ENCODE data around the gene DNAAF8. TPM values are rescaled to one million over a fixed set of nuclear protein-coding genes. Genes with fewer than 3 reads are reported as not detected.

Gene DNAAF8
- 1 to 10 TPM in 1 of 7 donors, under 1 TPM in 3, not detected in 3; 0.57 to 1.2 (median 0.74) TPM for total RNA-seq
- polyA plus RNA-seq, result under 1 TPM; 0.17 to 0.35 (median 0.30) TPM
- long read RNA-seq, donor 1, result 0 reads
- long read RNA-seq, donor 2, result 0 reads

DNA sequence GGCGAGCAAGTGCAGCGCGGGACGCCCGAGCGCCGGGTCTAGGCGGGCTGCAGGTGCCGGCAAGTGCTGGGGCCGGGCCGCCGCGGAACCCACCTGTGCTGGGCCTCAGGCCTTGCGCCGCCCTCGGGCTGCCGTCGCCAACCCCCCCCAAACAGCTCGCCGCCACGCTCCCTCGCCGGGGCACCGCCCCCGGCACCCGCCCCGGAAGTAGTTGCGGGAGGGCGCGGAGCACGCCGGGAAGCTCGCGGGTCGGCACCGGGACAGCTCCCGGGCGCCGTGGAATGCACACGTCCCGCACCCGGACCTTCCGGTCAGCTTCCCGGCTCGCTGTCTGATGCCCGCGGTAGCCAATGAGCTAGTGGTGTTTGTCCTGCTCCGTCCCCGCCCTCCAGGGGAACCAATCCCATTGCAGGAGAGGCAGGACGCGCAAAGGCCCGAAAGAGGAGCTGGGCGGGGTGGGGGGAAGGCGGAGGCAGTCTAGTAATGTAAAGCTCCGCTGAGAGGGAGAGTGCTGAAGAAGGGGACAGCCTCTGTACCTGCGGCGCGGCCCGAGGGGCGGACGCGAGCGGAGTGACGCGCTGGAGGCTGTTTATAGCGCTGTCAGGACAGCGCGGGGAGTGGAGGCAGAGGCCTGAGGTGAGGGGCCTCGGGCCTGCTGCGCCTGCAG, at the start of gene DNAAF8, which contains the start of gene ANKS3:
TSS of gene DNAAF8 (plus strand) at position 475 of the 667 bp plus-strand sequence. CDS start 1,978 bp downstream, outside the sequence.
TSS of gene ANKS3 (minus strand) at position 209 of the 667 bp plus-strand sequence. CDS start 4,122 bp downstream, outside the sequence.
- H3K4me3 ChIP-seq, result peak within 1 kb of the TSS; percentile 81 to 100 (median 98)
- peak; percentile 96 for DNase-seq
- TF ChIP-seq, protein P1, sequence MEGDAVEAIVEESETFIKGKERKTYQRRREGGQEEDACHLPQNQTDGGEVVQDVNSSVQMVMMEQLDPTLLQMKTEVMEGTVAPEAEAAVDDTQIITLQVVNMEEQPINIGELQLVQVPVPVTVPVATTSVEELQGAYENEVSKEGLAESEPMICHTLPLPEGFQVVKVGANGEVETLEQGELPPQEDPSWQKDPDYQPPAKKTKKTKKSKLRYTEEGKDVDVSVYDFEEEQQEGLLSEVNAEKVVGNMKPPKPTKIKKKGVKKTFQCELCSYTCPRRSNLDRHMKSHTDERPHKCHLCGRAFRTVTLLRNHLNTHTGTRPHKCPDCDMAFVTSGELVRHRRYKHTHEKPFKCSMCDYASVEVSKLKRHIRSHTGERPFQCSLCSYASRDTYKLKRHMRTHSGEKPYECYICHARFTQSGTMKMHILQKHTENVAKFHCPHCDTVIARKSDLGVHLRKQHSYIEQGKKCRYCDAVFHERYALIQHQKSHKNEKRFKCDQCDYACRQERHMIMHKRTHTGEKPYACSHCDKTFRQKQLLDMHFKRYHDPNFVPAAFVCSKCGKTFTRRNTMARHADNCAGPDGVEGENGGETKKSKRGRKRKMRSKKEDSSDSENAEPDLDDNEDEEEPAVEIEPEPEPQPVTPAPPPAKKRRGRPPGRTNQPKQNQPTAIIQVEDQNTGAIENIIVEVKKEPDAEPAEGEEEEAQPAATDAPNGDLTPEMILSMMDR (IDR thresholded peaks at IDR 0.05 in 8 of 11, conservative IDR thresholded peaks at IDR 0.05 in 3 of 11), result no peak
- peak; percentile 79 to 90 (median 84) for TF ChIP-seq POLR2AphosphoS5 (IDR thresholded peaks at IDR 0.05)
- TF ChIP-seq POLR2A (IDR thresholded peaks at IDR 0.05), result no peak
- peak within 1 kb of the TSS; percentile 51 to 84 (median 78) for H3K27ac ChIP-seq
- H3K4me1 ChIP-seq, result peaks cover 10 to 26% (median 17%) of the 10 kb centered on the region in 6 donors
- WGBS, 5 donors, result 0 to 1% (median 1%) methylated on average over 19 to 70 of the region's 70 CpGs
- H3K27me3 ChIP-seq (replicated peaks in 1 of 7), result no peaks in the 10 kb centered on the region
- no peaks in the 10 kb centered on the region for H3K9me3 ChIP-seq
- H3K36me3 ChIP-seq, result peaks cover 0 to 23% (median 6%) of the 10 kb centered on the region in 6 donors
- intact Hi-C loops (cut with DNase I; ENCODE audit: low total_unique reads), result no loop called here

DNA sequence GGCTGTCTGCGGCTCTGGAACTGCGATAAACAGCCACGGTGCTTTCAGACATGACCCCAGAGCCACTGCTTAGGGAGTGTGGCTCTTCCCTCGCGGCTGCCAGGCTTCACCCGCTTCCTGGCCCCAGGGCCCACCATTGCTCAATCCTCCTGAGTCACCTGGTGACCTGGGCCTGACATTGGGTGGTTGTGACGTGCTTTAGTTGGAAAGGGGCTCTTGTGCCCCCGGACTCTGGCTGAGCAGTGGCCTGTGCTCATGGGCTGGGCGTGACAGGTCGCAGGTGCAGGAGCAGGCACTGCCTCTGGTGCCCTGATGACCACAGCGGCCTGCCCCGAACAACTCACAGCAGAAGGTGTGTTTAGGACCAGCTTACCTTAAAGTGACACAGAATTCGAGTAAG, 49.6 kb upstream of the DNAAF8 start:
- WGBS, 5 donors, result 77 to 93% (median 89%) methylated on average over 10 to 13 of the region's 13 CpGs
- no peak for TF ChIP-seq POLR2A (IDR thresholded peaks at IDR 0.05)
- no peak for TF ChIP-seq POLR2AphosphoS5 (IDR thresholded peaks at IDR 0.05)
- TF ChIP-seq, protein P1 (IDR thresholded peaks at IDR 0.05 in 8 of 11, conservative IDR thresholded peaks at IDR 0.05 in 3 of 11), result no peak
- peaks cover 0 to 100% (median 79%) of the 10 kb centered on the region in 6 donors for H3K36me3 ChIP-seq
- peak; percentile 70 for DNase-seq
- peaks cover 0 to 72% (median 49%) of the 10 kb centered on the region in 6 donors for H3K4me1 ChIP-seq
- intact Hi-C loops (cut with DNase I; ENCODE audit: low total_unique reads), result loop anchor here (5.0 kb wide), 1 partner anchor 67 kb away; no protein-coding TSS in a partner anchor
- peak overlapping the region in 2 of 8 donors; percentile 11 to 89 for H3K27ac ChIP-seq
- no peaks in the 10 kb centered on the region for H3K9me3 ChIP-seq
- no peaks in the 10 kb centered on the region for H3K27me3 ChIP-seq (replicated peaks in 1 of 7)
- no peak overlapping the region for H3K4me3 ChIP-seq

DNA sequence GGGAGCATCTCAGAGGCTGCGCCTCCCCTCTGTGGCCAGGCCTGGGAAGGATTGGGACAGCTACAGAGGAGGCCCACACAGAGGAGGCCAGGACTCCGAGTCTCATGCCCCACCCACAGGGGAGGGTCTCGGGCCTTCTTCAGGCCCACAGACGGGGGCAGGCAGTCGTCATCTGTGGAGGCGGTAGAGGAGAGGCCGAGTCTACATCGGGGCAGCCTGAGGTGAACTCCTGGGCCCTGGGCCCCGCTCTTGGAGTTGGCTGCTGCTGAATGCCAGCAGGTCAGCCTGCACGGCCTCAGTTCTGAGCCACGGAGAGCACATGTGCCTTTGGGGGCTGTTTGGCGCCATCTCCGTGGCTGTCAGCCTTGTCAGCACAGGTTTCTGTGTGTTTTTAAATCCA, 49.0 kb upstream of the DNAAF8 start:
- no peaks in the 10 kb centered on the region for H3K9me3 ChIP-seq
- peaks cover 0 to 73% (median 52%) of the 10 kb centered on the region in 6 donors for H3K4me1 ChIP-seq
- TF ChIP-seq POLR2AphosphoS5 (IDR thresholded peaks at IDR 0.05), result peak in 1 of 3 donors; percentile 9
- TF ChIP-seq POLR2A (IDR thresholded peaks at IDR 0.05), result no peak
- peaks cover 0 to 100% (median 81%) of the 10 kb centered on the region in 6 donors for H3K36me3 ChIP-seq
- WGBS, 5 donors, result 83 to 94% (median 92%) methylated on average over 7 to 13 of the region's 13 CpGs
- peak; percentile 73 for DNase-seq
- no peak overlapping the region for H3K4me3 ChIP-seq
- no peaks in the 10 kb centered on the region for H3K27me3 ChIP-seq (replicated peaks in 1 of 7)
- H3K27ac ChIP-seq, result no peak overlapping the region
- intact Hi-C loops (cut with DNase I; ENCODE audit: low total_unique reads), result no loop called here

DNA sequence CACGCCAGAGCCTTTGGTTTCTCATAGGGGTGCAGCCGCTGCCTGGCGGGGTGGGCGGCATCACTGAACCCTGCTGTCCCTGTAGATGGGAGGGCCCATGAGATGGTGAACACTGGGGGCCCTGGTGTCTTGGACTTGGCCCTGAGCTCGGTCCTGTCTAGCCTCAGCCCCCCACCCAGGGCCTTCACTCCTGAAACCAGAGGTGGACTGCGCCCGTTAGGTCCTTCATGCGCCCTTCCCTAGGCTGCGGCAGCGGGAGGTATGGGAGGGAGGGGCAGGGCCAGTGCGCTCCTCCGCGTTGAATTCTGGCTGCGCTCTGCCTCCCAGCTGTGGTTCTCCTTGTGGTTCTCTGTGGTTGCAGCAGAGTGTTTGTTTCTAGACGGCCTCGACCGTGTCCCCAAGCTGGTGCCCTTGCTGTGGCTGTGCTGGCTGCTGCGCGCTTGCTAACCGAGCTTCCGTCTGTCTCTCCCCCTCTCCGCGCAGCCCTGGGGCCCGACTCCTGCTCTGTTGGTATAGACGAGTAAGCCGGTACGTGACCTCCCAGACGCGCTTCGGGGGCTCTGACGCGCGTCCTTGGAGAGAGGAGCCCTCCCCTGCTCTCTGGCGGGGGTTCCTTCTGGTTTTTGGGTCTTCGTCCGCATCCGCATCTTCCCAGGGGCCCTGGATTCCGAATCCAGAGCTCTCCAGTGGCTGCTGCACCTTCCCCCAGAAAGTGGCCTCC, 48.4 kb upstream of the DNAAF8 start:
- no peak overlapping the region for H3K27ac ChIP-seq
- no peak overlapping the region for H3K4me3 ChIP-seq
- TF ChIP-seq, protein P1 (IDR thresholded peaks at IDR 0.05 in 8 of 11, conservative IDR thresholded peaks at IDR 0.05 in 3 of 11), result no peak
- TF ChIP-seq POLR2A (IDR thresholded peaks at IDR 0.05), result no peak
- no peak for TF ChIP-seq POLR2AphosphoS5 (IDR thresholded peaks at IDR 0.05)
- DNase-seq, result peak; percentile 70
- H3K9me3 ChIP-seq, result no peaks in the 10 kb centered on the region
- peaks cover 0 to 73% (median 49%) of the 10 kb centered on the region in 6 donors for H3K4me1 ChIP-seq
- intact Hi-C loops (cut with DNase I; ENCODE audit: low total_unique reads), result no loop called here
- WGBS, 5 donors, result 92 to 95% (median 93%) methylated on average over 32 to 38 of the region's 38 CpGs
- H3K27me3 ChIP-seq (replicated peaks in 1 of 7), result no peaks in the 10 kb centered on the region
- H3K36me3 ChIP-seq, result peaks cover 0 to 97% (median 81%) of the 10 kb centered on the region in 6 donors

All from spleen (tissue), 13 donors.